WTC11 (cell line): ENCODE measurements around the gene NSMF.
A peak's percentile ranks its signal among the peaks of the same experiment; 100 is the strongest.

Source experiments
- AFF4 ChIP-seq: sonication (generic); formaldehyde crosslinking; IDR thresholded peaks from 2 replicates; pipeline ENCODE4 v1.8.1; 2023; ENCODE audit warnings: mild to moderate bottlenecking, missing genetic modification reagents, borderline replicate concordance
- AR ChIP-seq: fragments of 250-450 bp; sonication (Bioruptor Pico); IDR thresholded peaks from 2 replicates; pipeline ENCODE4 v1.9.0; 2021; ENCODE audit warnings: mild to moderate bottlenecking
- CBFB ChIP-seq: sonication (generic); formaldehyde crosslinking; IDR thresholded peaks from 2 replicates; pipeline ENCODE4 v1.8.1; 2022; ENCODE audit warnings: mild to moderate bottlenecking, low read depth, missing genetic modification reagents
- CTCF ChIP-seq: fragments of 200-600 bp; IDR thresholded peaks from 2 replicates; pipeline ENCODE4 v1.8.0; 2022; ENCODE audit warnings: antibody characterized with exemption
- E2F5 ChIP-seq: sonication (generic); formaldehyde crosslinking; IDR thresholded peaks from 2 replicates; pipeline ENCODE4 v1.8.1; 2022; ENCODE audit warnings: mild to moderate bottlenecking, moderate library complexity, missing genetic modification reagents
- ETV6 ChIP-seq: sonication (generic); formaldehyde crosslinking; IDR thresholded peaks from 2 replicates; pipeline ENCODE4 v1.8.1; 2022; ENCODE audit warnings: mild to moderate bottlenecking, missing genetic modification reagents
- MAX ChIP-seq: sonication (generic); formaldehyde crosslinking; IDR thresholded peaks from 2 replicates; pipeline ENCODE4 v1.8.0; 2022; ENCODE audit warnings: mild to moderate bottlenecking, missing genetic modification reagents
- MXD4 ChIP-seq: fragments of 250-450 bp; sonication (Bioruptor Pico); IDR thresholded peaks from 2 replicates; pipeline ENCODE4 v1.8.0; 2021; ENCODE audit warnings: mild to moderate bottlenecking, moderate library complexity, borderline replicate concordance
- USF2 ChIP-seq: sonication (generic); formaldehyde crosslinking; IDR thresholded peaks from 2 replicates; pipeline ENCODE4 v1.8.1; 2023; ENCODE audit warnings: mild to moderate bottlenecking, missing genetic modification reagents, moderate library complexity
- ZNF138 ChIP-seq: sonication (generic); formaldehyde crosslinking; conservative IDR thresholded peaks from 2 replicates; pipeline ENCODE4 v1.8.1; 2022; ENCODE audit warnings: mild to moderate bottlenecking, moderate library complexity, missing genetic modification reagents

GRCh38 chr9:137441289-137441934 is 17.7 kb downstream of the NSMF start, which contains the start of gene ENTPD8:
- TF ChIP-seq CTCF, result no peak
- TF ChIP-seq MAX (CRISPR knock-in tag), result no peak
- TF ChIP-seq AR (CRISPR knock-in tag), result no peak
- peak; percentile 85 for TF ChIP-seq USF2
- no peak for TF ChIP-seq ETV6
- no peak for TF ChIP-seq ZNF138
- 0 out of 2 replicates have a peak, but pooled peaks have one; percentile 55 for TF ChIP-seq E2F5 (CRISPR knock-in tag)
- TF ChIP-seq CBFB, result no peak
- no peak for TF ChIP-seq AFF4 (CRISPR knock-in tag)
- TF ChIP-seq MXD4 (CRISPR knock-in tag), result no peak
